Mucosa of rectum (tissue), 2 donors: ENCODE measurements around the gene RASGRF2.
"Not testable (repeated sequence)": the region's sequence is repeated elsewhere in the genome, so short reads cannot be mapped to it uniquely, and the experiment has no call there.

Experiments
- H3K27ac ChIP-seq, 2 donors: one replicate each; pipeline ENCODE4 v1.7.0; 2013; ENCODE audit warnings: inconsistent platforms in 2 of 2, low read depth in 2 of 2, low read length in 2 of 2
- H3K27me3 ChIP-seq, 2 donors: one replicate each; pipeline ENCODE4 v1.7.0; 2013; ENCODE audit warnings: low read length in 2 of 2; ENCODE audit not compliant: control insufficient read depth in 2 of 2, insufficient read depth in 2 of 2
- H3K36me3 ChIP-seq, 2 donors: one replicate each; pipeline ENCODE4 v1.7.0; 2013; ENCODE audit warnings: low read length in 2 of 2; ENCODE audit not compliant: control insufficient read depth in 2 of 2, insufficient read depth in 2 of 2
- H3K4me1 ChIP-seq, 2 donors: one replicate each; pipeline ENCODE4 v1.7.0; 2013; ENCODE audit warnings: low read length in 2 of 2, mild to moderate bottlenecking in 1 of 2; ENCODE audit not compliant: control insufficient read depth in 2 of 2, insufficient read depth in 2 of 2
- H3K4me3 ChIP-seq, 2 donors: one replicate each; pipeline ENCODE4 v1.7.0; 2013; ENCODE audit warnings: low read length in 2 of 2
- H3K9ac ChIP-seq, 2 donors: one replicate each; pipeline ENCODE4 v1.7.0; 2013; ENCODE audit warnings: low read length in 2 of 2, low read depth in 1 of 2, mild to moderate bottlenecking in 1 of 2
- H3K9me3 ChIP-seq, 2 donors: one replicate each; pipeline ENCODE4 v1.7.0; 2013; ENCODE audit warnings: low read length in 2 of 2; ENCODE audit not compliant: control insufficient read depth in 2 of 2
- donor health status: healthy.
- donor health status: Normal muscosa, but diverticular disease.

The RASGRF2 gene

DNA sequence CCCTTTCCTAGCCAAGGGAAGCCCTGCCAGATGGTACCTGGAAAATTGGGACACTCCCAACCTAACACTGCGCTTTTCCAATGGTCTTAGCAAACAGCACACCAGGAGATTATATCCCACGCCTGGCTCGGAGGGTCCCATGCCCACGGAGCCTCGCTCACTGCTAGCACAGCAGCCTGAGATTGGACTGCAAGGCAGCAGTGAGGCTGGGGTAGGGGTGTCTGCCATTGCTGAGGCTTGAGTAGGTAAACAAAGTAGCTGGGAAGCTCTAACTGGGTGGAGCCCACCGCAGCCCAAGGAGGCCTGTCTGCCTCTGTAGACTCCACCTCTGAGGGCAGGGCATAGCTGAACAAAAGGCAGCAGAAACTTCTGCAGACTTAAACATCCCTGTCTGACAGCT is 68.7 kb downstream of the RASGRF2 start:
- H3K9me3 ChIP-seq, H3K27ac ChIP-seq, H3K4me3 ChIP-seq, H3K27me3 ChIP-seq, H3K9ac ChIP-seq, H3K4me1 ChIP-seq, H3K36me3 ChIP-seq: not testable (repeated sequence)

DNA sequence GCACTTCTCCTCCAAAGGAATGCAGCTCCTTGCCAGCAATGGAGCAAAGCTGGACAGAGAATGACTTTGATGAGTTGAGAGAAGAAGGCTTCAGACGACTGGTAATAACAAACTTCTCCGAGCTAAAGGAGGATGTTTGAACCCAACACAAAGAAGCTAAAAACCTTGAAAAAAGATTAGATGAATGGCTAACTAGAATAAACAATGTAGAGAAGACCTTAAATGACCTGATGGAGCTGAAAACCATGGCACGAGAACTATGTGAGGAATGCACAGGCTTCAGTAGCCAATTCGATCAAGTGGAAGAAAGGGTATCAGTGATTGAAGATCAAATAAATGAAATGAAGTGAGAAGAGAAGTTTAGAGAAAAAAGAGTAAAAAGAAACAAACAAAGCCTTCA is 69.6 kb downstream of the RASGRF2 start:
- H3K27me3 ChIP-seq, H3K4me3 ChIP-seq, H3K9me3 ChIP-seq, H3K9ac ChIP-seq, H3K27ac ChIP-seq, H3K4me1 ChIP-seq, H3K36me3 ChIP-seq: not testable (repeated sequence)

DNA sequence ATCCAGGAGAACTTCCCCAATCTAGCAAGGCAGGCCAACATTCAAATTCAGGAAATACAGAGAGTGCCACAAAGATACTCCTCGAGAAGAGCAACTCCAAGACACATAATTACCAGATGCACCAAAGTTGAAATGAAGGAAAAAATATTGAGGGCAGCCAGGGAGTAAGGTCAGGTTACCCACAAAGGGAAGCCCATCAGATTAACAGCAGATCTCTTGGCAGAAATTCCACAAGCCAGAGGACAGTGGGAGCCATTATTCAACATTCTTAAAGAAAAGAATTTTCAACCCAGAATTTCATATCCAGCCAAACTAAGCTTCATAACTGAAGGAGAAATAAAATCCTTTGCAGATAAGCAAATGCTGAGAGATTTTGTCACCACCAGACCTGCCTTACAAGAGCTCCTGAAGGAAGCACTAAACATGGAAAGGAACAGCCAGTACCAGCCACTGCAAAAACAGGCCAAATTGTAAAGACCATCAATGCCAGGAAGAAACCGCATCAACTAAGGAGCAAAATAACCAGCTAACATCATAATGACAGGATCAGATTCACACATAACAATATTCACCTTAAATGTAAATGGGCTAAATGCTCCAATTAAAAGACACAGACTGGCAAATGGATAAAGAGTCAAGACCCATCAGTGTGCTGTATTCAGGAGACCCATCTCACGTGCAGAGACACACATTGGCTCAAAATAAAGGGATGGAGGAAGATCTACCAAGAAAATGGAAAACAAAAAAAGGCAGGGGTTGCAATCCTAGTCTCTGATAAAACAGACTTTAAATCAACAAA is 70.3 kb downstream of the RASGRF2 start:
- H3K4me3 ChIP-seq, H3K27ac ChIP-seq, H3K36me3 ChIP-seq, H3K9me3 ChIP-seq, H3K4me1 ChIP-seq, H3K27me3 ChIP-seq, H3K9ac ChIP-seq: not testable (repeated sequence)

DNA sequence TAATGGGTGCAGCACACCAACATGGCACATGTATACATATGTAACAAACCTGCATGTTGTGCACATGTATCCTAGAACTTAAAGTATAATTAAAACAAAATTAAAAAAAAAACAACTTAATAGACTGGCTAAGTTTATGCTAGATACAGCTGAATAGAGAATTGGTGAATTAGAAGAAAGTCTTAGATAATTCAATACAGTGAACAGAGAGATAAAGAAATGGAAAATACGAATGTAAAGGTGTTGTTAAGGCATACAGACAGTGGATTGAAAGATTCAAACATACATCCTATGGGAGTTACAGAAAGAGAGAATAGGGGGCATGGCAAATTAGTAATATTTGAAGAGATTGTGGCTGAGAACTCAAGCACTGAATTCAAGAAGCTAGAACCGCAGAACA is 75.4 kb downstream of the RASGRF2 start:
- Histone ChIP-seq H3K4me3 (no peak overlapping the region), H3K9ac (no peak overlapping the region), H3K27ac (no peak overlapping the region), H3K27me3 (no peaks in the 10 kb centered on the region), H3K4me1 (no peaks in the 10 kb centered on the region), H3K36me3 (no peaks in the 10 kb centered on the region), H3K9me3 (no peaks in the 10 kb centered on the region)

DNA sequence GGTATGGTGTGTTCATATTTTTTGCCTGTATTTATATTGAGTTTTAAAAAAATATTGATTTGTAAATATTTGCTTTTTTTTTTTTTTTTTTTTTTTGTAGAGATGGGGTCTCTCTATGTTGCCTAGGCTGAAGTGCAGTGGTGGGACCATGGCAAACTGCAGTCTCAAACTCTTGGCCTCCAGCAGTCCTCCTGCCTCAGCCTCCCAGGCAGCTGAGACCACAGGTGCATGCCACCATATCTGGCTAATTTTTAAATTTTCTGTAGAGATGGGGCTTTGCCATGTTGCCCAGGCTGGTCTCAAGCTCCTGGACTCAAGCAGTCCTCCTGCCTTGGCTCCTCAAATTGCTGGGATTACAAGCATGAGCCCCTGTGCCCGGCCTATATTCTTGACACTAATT is 78.3 kb downstream of the RASGRF2 start:
- Histone ChIP-seq H3K27ac (no peak overlapping the region), H3K9me3 (no peaks in the 10 kb centered on the region), H3K36me3 (no peaks in the 10 kb centered on the region), H3K4me1 (no peaks in the 10 kb centered on the region), H3K9ac (no peak overlapping the region), H3K27me3 (no peaks in the 10 kb centered on the region), H3K4me3 (no peak overlapping the region)

DNA sequence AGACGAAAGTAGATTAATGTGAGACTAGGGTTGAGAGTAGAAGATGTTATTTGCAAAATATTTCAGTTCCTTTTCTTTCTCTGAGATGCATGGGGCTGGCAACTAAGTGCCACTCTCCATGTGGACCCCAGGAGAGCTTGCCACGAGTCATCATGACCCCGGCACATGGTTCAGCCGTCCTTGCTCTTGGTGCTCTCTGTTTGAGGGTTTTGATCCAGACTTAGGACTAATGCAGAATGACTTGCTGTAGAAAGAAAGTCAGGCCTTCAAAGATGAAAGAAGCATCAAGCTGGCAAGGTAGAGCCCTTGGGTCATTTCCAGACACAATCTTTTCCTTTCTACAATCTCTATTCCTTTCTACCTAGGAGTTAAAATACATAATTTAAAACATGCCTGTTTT is 84.7 kb downstream of the RASGRF2 start:
- H3K36me3 ChIP-seq: no peaks in the 10 kb centered on the region
- no peak overlapping the region for H3K4me3 ChIP-seq
- H3K27me3 ChIP-seq: no peaks in the 10 kb centered on the region
- H3K9me3 ChIP-seq: no peaks in the 10 kb centered on the region
- no peaks in the 10 kb centered on the region for H3K4me1 ChIP-seq
- H3K9ac ChIP-seq: no peak overlapping the region
- no peak overlapping the region for H3K27ac ChIP-seq

DNA sequence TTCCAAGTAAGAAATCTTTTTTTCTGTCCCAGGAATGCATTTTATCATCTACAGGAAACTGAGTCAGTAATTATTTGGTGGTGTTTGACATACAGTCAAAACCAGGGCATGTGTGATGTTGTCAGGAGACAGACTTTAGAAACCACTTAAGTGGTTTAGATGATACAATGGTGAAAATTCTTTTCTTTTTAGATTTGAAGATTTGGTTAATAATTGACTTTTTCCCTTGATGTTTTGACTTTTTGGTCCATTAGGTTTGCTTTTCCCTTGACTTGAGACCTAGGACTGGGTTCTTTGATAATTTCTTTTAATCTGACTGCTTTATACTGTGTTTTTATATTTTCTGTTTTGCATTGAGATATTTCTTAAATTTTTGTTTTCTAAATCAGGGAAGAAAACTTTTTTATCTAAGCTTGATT is 85.2 kb downstream of the RASGRF2 start:
- no peaks in the 10 kb centered on the region for H3K36me3 ChIP-seq
- H3K27me3 ChIP-seq: no peaks in the 10 kb centered on the region
- no peak overlapping the region for H3K27ac ChIP-seq
- no peaks in the 10 kb centered on the region for H3K9me3 ChIP-seq
- H3K4me3 ChIP-seq: no peak overlapping the region
- H3K9ac ChIP-seq: no peak overlapping the region
- no peaks in the 10 kb centered on the region for H3K4me1 ChIP-seq

DNA sequence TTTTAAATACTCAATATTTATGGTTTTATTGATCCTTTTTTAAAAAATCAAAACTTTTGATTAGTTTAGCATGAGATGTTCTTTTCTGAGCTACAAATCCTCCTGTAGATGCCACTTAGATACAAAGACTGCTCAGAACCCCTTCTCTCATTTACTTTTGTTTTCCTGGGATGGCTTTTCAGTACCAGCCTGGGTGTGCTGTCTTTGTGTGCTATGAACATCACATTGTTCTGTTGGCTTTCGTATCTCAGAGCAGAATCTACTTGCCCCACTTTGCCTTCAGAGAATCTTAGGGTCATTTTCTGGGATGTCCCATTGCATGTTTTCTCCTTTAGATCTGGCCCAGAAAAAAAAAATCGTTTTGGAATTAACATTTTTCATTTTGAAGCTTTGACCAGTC is 85.9 kb downstream of the RASGRF2 start:
- Histone ChIP-seq H3K9ac (no peak overlapping the region), H3K27me3 (no peaks in the 10 kb centered on the region), H3K4me3 (no peak overlapping the region), H3K9me3 (no peaks in the 10 kb centered on the region), H3K36me3 (no peaks in the 10 kb centered on the region), H3K4me1 (no peaks in the 10 kb centered on the region), H3K27ac (no peak overlapping the region)

DNA sequence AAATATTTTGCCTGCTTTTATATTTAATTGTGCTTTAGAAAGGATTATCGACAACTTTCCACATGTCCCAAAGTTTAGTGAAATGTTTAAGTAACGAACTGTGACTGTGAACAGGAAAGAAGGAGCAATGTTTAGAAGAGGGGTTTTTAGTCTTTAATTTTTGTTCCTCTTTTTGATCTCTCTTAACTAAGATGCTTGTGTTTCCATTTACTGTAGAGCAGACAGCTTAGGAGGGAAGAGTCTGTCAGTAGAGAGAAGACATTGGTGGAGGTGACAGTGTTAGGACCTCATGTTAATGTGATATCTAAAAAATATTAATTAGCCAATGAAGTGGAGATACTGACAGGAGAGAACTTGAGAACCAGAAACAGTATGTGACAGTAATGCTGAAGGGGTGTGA is 92.2 kb downstream of the RASGRF2 start:
- Histone ChIP-seq H3K4me3 (no peak overlapping the region), H3K36me3 (no peaks in the 10 kb centered on the region)

DNA sequence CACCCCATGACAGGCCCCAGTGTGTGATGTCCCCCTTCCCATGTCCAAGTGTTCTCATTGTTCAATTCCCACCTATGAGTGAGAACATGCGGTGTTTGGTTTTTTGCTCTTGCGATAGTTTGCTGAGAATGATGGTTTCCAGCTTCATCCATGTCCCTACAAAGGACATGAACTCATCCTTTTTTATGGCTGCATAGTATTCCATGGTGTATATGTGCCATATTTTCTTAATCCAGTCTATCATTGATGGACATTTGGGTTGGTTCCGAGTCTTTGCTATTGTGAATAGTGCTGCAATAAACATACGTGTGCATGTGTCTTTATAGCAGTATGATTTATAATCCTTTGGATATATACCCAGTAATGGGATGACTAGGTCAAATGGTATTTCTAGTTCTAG is 93.1 kb downstream of the RASGRF2 start:
- not testable (repeated sequence) for H3K9me3 ChIP-seq, H3K27ac ChIP-seq, H3K4me1 ChIP-seq, H3K27me3 ChIP-seq, H3K4me3 ChIP-seq, H3K9ac ChIP-seq, H3K36me3 ChIP-seq

More for the DNA sequence above, 92.2 kb downstream of the RASGRF2 start:
- H3K9ac ChIP-seq: no peak overlapping the region
- no peaks in the 10 kb centered on the region for H3K4me1 ChIP-seq
- no peaks in the 10 kb centered on the region for H3K9me3 ChIP-seq
- no peak overlapping the region for H3K27ac ChIP-seq
- H3K27me3 ChIP-seq: no peaks in the 10 kb centered on the region

DNA sequence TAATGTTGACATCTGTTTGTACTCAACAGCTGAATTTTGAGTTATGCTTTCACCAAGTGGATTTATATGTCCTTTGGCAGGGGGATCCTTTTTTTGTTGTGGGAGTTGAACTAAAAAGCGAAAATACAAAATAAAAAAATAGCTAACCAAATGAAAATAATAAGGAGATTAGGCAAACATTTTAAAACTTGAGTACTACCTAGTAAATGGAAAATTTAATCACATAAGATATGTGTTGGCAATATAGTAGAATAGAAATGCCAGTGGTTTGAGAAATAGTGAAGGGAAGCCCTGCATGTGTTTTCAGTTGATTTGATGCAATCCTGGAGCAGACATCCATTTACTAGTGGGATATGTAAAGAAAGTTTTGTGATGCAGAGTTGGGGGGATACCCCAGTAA is 98.0 kb downstream of the RASGRF2 start:
- Histone ChIP-seq H3K9ac (no peak overlapping the region), H3K27ac (no peak overlapping the region), H3K9me3 (no peaks in the 10 kb centered on the region), H3K36me3 (no peaks in the 10 kb centered on the region), H3K4me3 (no peak overlapping the region), H3K27me3 (no peaks in the 10 kb centered on the region), H3K4me1 (no peaks in the 10 kb centered on the region)
